HepG2 (cell line): ENCODE measurements around the gene ABO. TPM values are rescaled to one million over a fixed set of nuclear protein-coding genes. Genes with fewer than 3 reads are reported as not detected.

Experiments used
- ATAC-seq: fragments of 200-7000 bp; cut with Tn5 transposase; 3 replicates; pipeline ENCODE4 v1.9.1; 2020; ENCODE audit warnings: mild to moderate bottlenecking, moderate library complexity
- BruUV-seq: library from RNA; stranded (reverse); fragments of 400-500 nt; replicated peaks from 2 replicates; lab custom pipeline; 2021; lab: Mats Ljungman, UMichigan
- CTCF ChIA-PET: fragments of 300-600 bp; formaldehyde crosslinking; extraction: SDS; loops from one replicate; lab custom pipeline; 2021; ENCODE audit warnings: low total read pairs, inconsistent platforms, low intra/inter-chr PET ratio; lab: Yijun Ruan, JAX
- POLR2A ChIA-PET: fragments of 350-600 bp; sonication (Branson Sonifier 250); formaldehyde crosslinking; loops from one replicate; lab custom pipeline; 2020; ENCODE audit warnings: antibody characterized with exemption, inconsistent platforms; lab: Yijun Ruan, JAX
- DNase-seq: peaks from one replicate; pipeline ENCODE4 v3.0.0-alpha.2; 2015; ENCODE audit warnings: low spot score
- FAIRE-seq: peaks from 3 replicates; lab custom pipeline; 2011; peaks lifted over from hg19 to GRCh38; lab: Jason Lieb, UNC
- H2AFZ ChIP-seq: one replicate; pipeline ENCODE4 v1.6.1; 2011; ENCODE audit warnings: low read length, inconsistent platforms
- H3K27ac ChIP-seq: fragments of 300-600 bp; 3 replicates; pipeline ENCODE4 v1.8.0; 2011; ENCODE audit warnings: mixed run types, mild to moderate bottlenecking, mixed read lengths, low read length, inconsistent platforms; ENCODE audit not compliant: insufficient read depth; ENCODE audit errors: extremely low read length
- H3K27me3 ChIP-seq, 2 experiments: fragments of 200-600 bp in 1 of 2; 2 replicates in 1 of 2; 3 replicates in 1 of 2; pipeline versions ENCODE4 v1.6.0 to v1.8.0; 2011; ENCODE audit warnings: low read length in 2 of 2, mild to moderate bottlenecking in 2 of 2, moderate library complexity in 2 of 2, inconsistent platforms in 1 of 2; ENCODE audit not compliant: insufficient read depth in 2 of 2, control insufficient read depth in 1 of 2
- H3K36me3 ChIP-seq, 2 experiments: fragments of 200-600 bp in 1 of 2; replicated peaks in 1 of 2; 2 replicates in 1 of 2; 3 replicates in 1 of 2; pipeline versions ENCODE4 v1.5.1 to v1.8.0; 2011; ENCODE audit warnings: low read length in 2 of 2, inconsistent platforms in 1 of 2; ENCODE audit not compliant: insufficient read depth in 2 of 2, control insufficient read depth in 1 of 2
- H3K4me1 ChIP-seq: 2 replicates; pipeline ENCODE4 v1.5.1; 2012; ENCODE audit warnings: low read length, inconsistent platforms; ENCODE audit not compliant: insufficient read depth
- H3K4me2 ChIP-seq: 2 replicates; pipeline ENCODE4 v1.6.0; 2011; ENCODE audit warnings: low read depth, low read length, inconsistent platforms
- H3K4me3 ChIP-seq, 3 experiments: fragments of 200-600 bp in 1 of 3; sonication (generic), shearing (Covaris generic) in 1 of 3; replicated peaks in 1 of 3; 2 replicates each; pipeline ENCODE4 v1.5.1; 2011 to 2016; ENCODE audit warnings: low read length in 3 of 3, inconsistent platforms in 2 of 3, low read depth in 2 of 3, mild to moderate bottlenecking in 2 of 3, control low read depth in 1 of 3, mixed read lengths in 1 of 3; ENCODE audit not compliant: insufficient read depth in 1 of 3
- H3K79me2 ChIP-seq: one replicate; pipeline ENCODE4 v1.6.1; 2011; ENCODE audit warnings: low read length, inconsistent platforms; ENCODE audit not compliant: insufficient read depth
- H3K9ac ChIP-seq: 2 replicates; pipeline ENCODE4 v1.6.0; 2011; ENCODE audit warnings: mild to moderate bottlenecking, low read depth, low read length, inconsistent platforms; ENCODE audit not compliant: insufficient read depth
- H3K9me3 ChIP-seq: 2 replicates; pipeline ENCODE4 v1.5.1; 2012; ENCODE audit warnings: mild to moderate bottlenecking, low read length
- H4K20me1 ChIP-seq: 2 replicates; pipeline ENCODE4 v1.6.0; 2011; ENCODE audit warnings: inconsistent platforms, mild to moderate bottlenecking, low read length, moderate library complexity; ENCODE audit not compliant: insufficient read depth
- MATR3 ChIP-seq: sonication (generic); formaldehyde crosslinking; IDR thresholded peaks from 2 replicates; pipeline ENCODE4 v1.4.0; 2020; ENCODE audit warnings: missing genetic modification reagents
- PRDM10 ChIP-seq: sonication (generic); formaldehyde crosslinking; IDR thresholded peaks from 2 replicates; pipeline ENCODE4 v1.4.0; 2020; ENCODE audit warnings: low read depth, missing genetic modification reagents
- SOX6 ChIP-seq, 2 experiments: fragments of 450-650 bp in 1 of 2; sonication (generic) in 1 of 2; formaldehyde crosslinking in 1 of 2; IDR thresholded peaks; 2 replicates each; pipeline versions ENCODE4 v1.4.0 to v1.6.1; 2017 to 2020; ENCODE audit warnings: antibody characterized with exemption in 1 of 2, mild to moderate bottlenecking in 1 of 2, missing genetic modification reagents in 1 of 2
- ZHX2 ChIP-seq, 2 experiments: sonication (generic) in 1 of 2; formaldehyde crosslinking in 1 of 2; IDR thresholded peaks; 2 replicates each; pipeline versions ENCODE4 v1.6.1 to v1.9.0; 2014 to 2022; ENCODE audit warnings: antibody characterized with exemption in 1 of 2, borderline replicate concordance in 1 of 2, inconsistent platforms in 1 of 2, low read depth in 1 of 2, missing genetic modification reagents in 1 of 2
- ZNF10 ChIP-seq: sonication (generic); formaldehyde crosslinking; IDR thresholded peaks from 2 replicates; pipeline ENCODE4 v1.4.0; 2020; ENCODE audit warnings: mild to moderate bottlenecking, low read depth, missing genetic modification reagents, borderline replicate concordance
- ZNF234 ChIP-seq: sonication (generic); formaldehyde crosslinking; conservative IDR thresholded peaks from 2 replicates; pipeline ENCODE4 v1.5.1; 2020; ENCODE audit warnings: mild to moderate bottlenecking, missing genetic modification reagents
- ZNF503 ChIP-seq: sonication (generic); formaldehyde crosslinking; IDR thresholded peaks from 2 replicates; pipeline ENCODE4 v1.4.0; 2020; ENCODE audit warnings: missing genetic modification reagents
- ZNF660 ChIP-seq: sonication (generic); formaldehyde crosslinking; IDR thresholded peaks from 2 replicates; pipeline ENCODE4 v1.5.1; 2020; ENCODE audit warnings: mild to moderate bottlenecking, low read depth, missing genetic modification reagents, borderline replicate concordance
- WGBS: methylation state at CpG from one replicate; pipeline ENCODE4 v1.1.6; 2017; ENCODE audit warnings: low lambda C conversion rate; 5-methylcytosine and 5-hydroxymethylcytosine counted together
- in situ Hi-C: cut with HindIII; loops from 2 replicates; pipeline ENCODE4 v1.10.0; 2017; ENCODE audit warnings: low pct_unique_long_range_greater_than_20kb; ENCODE audit not compliant: extremely low pct_ligation_motif_present
- intact Hi-C: fragments of 100-400 bp; cut with micrococcal nuclease; formaldehyde crosslinking; loops from one replicate; pipeline ENCODE4 v1.10.0; 2022; ENCODE audit not compliant: unreplicated experiment
- polyA plus RNA-seq, 8 experiments: library from polyadenylated mRNA; depleted of rRNA in 3 of 8; stranded (reverse) in 7 of 8; unstranded in 1 of 8; fragments of >200 nt; fragmentation: Illumina TruSeq in 4 of 8; extraction: Trizol in 4 of 8; gene quantifications; 2 replicates each; pipeline versions ENCODE4 v1.2.1 to v1.2.3, GENCODE V29; 2011 to 2016; ENCODE audit warnings: low read depth in 4 of 8, missing spikeins in 1 of 8, mixed read lengths in 1 of 8; ENCODE audit not compliant: insufficient read depth in 1 of 8
- total RNA-seq, 5 experiments: library from RNA; depleted of rRNA; stranded (reverse); fragments of >200 nt; fragmentation: Illumina TruSeq; extraction: Trizol; gene quantifications; 2 replicates each; pipeline ENCODE4 v1.2.3, GENCODE V29; 2016; ENCODE audit warnings: low read depth in 1 of 5

The ABO gene
- total and polyA plus RNA-seq, 2 of the 13 experiments (the other 11 are each of a cell fraction or from before 2014, with no cell fraction given): not detected

- no peak for TF ChIP-seq PRDM10
- no peak for TF ChIP-seq ZNF234
Measured at GRCh38 chr9:133261753-133262120, 13.3 kb downstream of the ABO start (continued).

GRCh38 chr9:133261103-133261752, 13.8 kb downstream of the ABO start:
- ATAC-seq: no peak; the same call in 2 of the 3 replicates
- TF ChIP-seq ZNF10 (CRISPR knock-in tag): no peak
- no peak for TF ChIP-seq ZNF660 (CRISPR knock-in tag)
- no peak for TF ChIP-seq ZNF503 (CRISPR knock-in tag)
- TF ChIP-seq ZHX2 (IDR thresholded peaks at IDR 0.05; ENCODE audit: low read depth): no peak
- no peak for TF ChIP-seq ZHX2 (CRISPR knock-in tag; IDR thresholded peaks at IDR 0.05; ENCODE audit: borderline replicate concordance)
- TF ChIP-seq SOX6 (IDR thresholded peaks at IDR 0.05): no peak
- TF ChIP-seq SOX6 (CRISPR knock-in tag; IDR thresholded peaks at IDR 0.05): no peak
- TF ChIP-seq MATR3 (CRISPR knock-in tag): no peak

More at GRCh38 chr9:133261103-133261752, 13.8 kb downstream of the ABO start:
- Histone ChIP-seq H3K4me3 (no peak overlapping the region), H3K79me2 (no peaks in the 10 kb centered on the region), H2AFZ (no peak overlapping the region), H3K27ac (no peak overlapping the region), H3K4me2 (no peak overlapping the region), H3K9me3 (no peaks in the 10 kb centered on the region), H4K20me1 (no peaks in the 10 kb centered on the region), H3K36me3 (no peaks in the 10 kb centered on the region), H3K9ac (no peak overlapping the region), H3K4me1 (peaks cover 15% of the 10 kb centered on the region), H3K27me3 (0 out of 5 replicates have a peak, but pooled peaks cover 1 to 4% of the 10 kb centered on the region in 2 experiments)
- BruUV-seq: no TSS peak
- intact Hi-C loops (no loop called here), in situ Hi-C loops (no loop called here)
- WGBS: 20% methylated on average over 7 of the region's 18 CpGs
- DNase-seq: no peak
- CTCF ChIA-PET: no interaction called here
- no peak for FAIRE-seq
- POLR2A ChIA-PET: no interaction called here
